ENCODE results near the gene HSFX1. TPM values are rescaled to one million over a fixed set of nuclear protein-coding genes. Genes with fewer than 3 reads are reported as not detected.

Gene HSFX1
- total RNA-seq, 1 experiment from 2014 or later, result 0.55 TPM

GRCh38 chrX:149819371-149819770, 45.5 kb downstream of the HSFX1 start:
- Histone ChIP-seq H2BK120ac (ENCODE audit: low read depth, low read length, poor library complexity, severe bottlenecking) (no peak overlapping the region), H4K91ac (ENCODE audit: insufficient read length, low read depth, low read length) (no peak overlapping the region), H3K23ac (ENCODE audit: insufficient read length, low read depth, low read length) (no peak overlapping the region), H4K8ac (replicated peaks; ENCODE audit: insufficient read length, low read depth, low read length) (no peak overlapping the region), H3K56ac (ENCODE audit: insufficient read length, low read depth, low read length) (no peak overlapping the region), H2BK20ac (ENCODE audit: low read depth, low read length, poor library complexity, severe bottlenecking) (no peak overlapping the region), H2AK5ac (ENCODE audit: insufficient read length, low read length) (no peak overlapping the region), H3T11ph (ENCODE audit: low read length) (no peak overlapping the region), H3K4me1 (ENCODE audit: insufficient read depth, low read length) (no peaks in the 10 kb centered on the region), H3K79me1 (ENCODE audit: insufficient read depth, low read depth, low read length, poor library complexity, severe bottlenecking) (no peaks in the 10 kb centered on the region), H3K79me2 (ENCODE audit: insufficient read depth, low read length) (no peaks in the 10 kb centered on the region), H3K23me2 (ENCODE audit: insufficient read length, low read depth, low read length, poor library complexity, severe bottlenecking) (no peaks in the 10 kb centered on the region), H3K18ac (ENCODE audit: insufficient read length, low read depth, low read length) (no peak overlapping the region), H3K4ac (ENCODE audit: low read depth, low read length) (no peak overlapping the region), H3K27me3 (ENCODE audit: insufficient read depth, low read length) (no peaks in the 10 kb centered on the region), H2AFZ (ENCODE audit: low read length) (no peak overlapping the region), H2BK12ac (ENCODE audit: insufficient read length, low read depth, low read length) (no peak overlapping the region), H4K5ac (ENCODE audit: insufficient read length, low read depth, low read length) (no peak overlapping the region), H3K9ac (ENCODE audit: extremely low read depth, insufficient read length, low read length) (no peak overlapping the region), H3K9me3 (ENCODE audit: control insufficient read depth, low read depth, low read length) (peaks cover 11% of the 10 kb centered on the region), H4K20me1 (ENCODE audit: control insufficient read depth, insufficient read depth, insufficient read length) (no peaks in the 10 kb centered on the region), H3K27ac (ENCODE audit: insufficient read length, low read depth, low read length) (no peak overlapping the region), H2BK15ac (ENCODE audit: low read depth, low read length) (no peak overlapping the region), H3K4me2 (ENCODE audit: insufficient read depth, insufficient read length, low read length) (no peak overlapping the region), H2BK5ac (ENCODE audit: insufficient read length, low read length) (no peak overlapping the region), H3K14ac (ENCODE audit: insufficient read depth, low read length) (no peak overlapping the region)
- Mint-ChIP-seq H3K4me1 (peaks cover 0 to 9% of the 10 kb centered on the region in 2 experiments; a peak in 2 of 4 replicates), H3K4me3 (no peak overlapping the region), H3K36me3 (ENCODE audit: insufficient read depth in 1 of 3, low read depth in 3 of 3) (peaks cover 0 to 5% (median 2%) of the 10 kb centered on the region in 3 experiments; a peak in 5 of 7 replicates), H3K9me3 (peaks cover 67 to 80% of the 10 kb centered on the region in 2 experiments), H3K27ac (no peak overlapping the region), H3K27me3 (ENCODE audit: low read depth) (peaks cover 2% of the 10 kb centered on the region; the same call in 1 of the 2 replicates)
- no CpG with 5 or more reads among the region's 2 CpGs for WGBS (ENCODE audit: extremely low coverage, insufficient read length, low lambda C conversion rate)
- no peak for TF ChIP-seq CTCF (conservative IDR thresholded peaks at IDR 0.05)
- no peak for DNase-seq

Data from H9 (cell line).